Activated CD4-positive, alpha-beta T cell treated with anti-CD3 and anti-CD28 coated beads, Interleukin-2, amount 50 U/mL, for 1 hour (primary cell): ENCODE measurements around the gene RANBP17.
"Not testable (repeated sequence)": the region's sequence is repeated elsewhere in the genome, so short reads cannot be mapped to it uniquely, and the experiment has no call there.

Source experiments
- DNase-seq: peaks from one replicate; pipeline ENCODE4 v3.0.0-alpha.2; 2020

RANBP17 gene

DNA sequence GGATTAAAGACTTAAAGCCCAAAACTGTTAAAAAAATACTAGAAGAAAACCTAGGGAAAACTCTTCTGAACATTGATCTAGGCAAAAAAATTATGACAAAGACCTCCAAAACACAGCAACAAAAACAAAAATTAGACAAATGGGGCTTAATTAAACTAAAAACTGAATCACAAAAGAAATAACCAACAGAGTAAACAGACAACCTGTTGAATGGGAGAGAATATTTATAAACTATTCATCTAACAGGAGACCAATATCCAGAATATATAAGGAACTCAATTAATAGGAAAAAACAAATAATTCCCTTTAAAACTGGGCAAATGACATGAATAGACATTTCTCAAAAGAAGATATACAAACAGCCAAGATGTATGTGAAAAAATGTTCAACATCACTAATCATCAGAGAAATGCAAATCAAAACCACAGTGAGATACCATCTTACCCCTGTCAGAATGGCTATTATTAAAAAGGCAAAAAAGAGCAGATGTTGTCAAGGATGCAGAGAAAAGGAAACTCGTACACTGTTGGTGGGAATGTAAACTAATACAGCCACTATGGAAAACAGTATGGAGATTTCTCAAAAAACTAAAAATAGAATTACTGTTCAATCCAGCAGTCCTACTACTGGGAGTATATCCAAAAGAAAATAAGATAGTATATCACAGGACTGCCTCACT lies 397.1 kb downstream of the RANBP17 start:
- DNase-seq = no peak

DNA sequence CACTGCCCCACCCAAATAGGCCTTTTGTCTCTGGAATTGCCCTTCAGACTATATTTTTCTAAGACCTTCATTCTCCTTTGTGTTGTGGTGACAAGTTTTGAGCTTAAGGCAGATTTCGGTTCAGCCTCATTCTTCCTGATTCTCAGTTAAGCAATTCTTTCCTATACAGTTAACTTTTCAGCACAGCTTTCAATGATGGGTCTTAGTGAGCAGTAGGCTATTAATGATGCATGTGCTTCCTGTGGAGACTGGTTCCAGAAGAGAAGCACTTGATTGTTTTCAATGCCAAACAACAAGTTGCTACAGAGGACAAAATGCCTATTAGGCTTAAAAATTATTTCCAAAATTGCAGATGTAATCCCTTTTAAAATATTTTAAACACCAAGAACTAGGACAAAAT lies 399.5 kb downstream of the RANBP17 start:
- no peak for DNase-seq

GRCh38 chr5:171261904-171262303 lies 400.1 kb downstream of the RANBP17 start:
- no peak for DNase-seq

- DNase-seq = no peak
These were observed 401.4 kb downstream of the RANBP17 start for GRCh38 chr5:171263181-171263580.

GRCh38 chr5:171264843-171265242 lies 403.0 kb downstream of the RANBP17 start:
- DNase-seq = no peak

- no peak for DNase-seq
These were observed 407.1 kb downstream of the RANBP17 start for GRCh38 chr5:171268700-171269620.

GRCh38 chr5:171269717-171270116 lies 407.9 kb downstream of the RANBP17 start:
- DNase-seq = no peak

- no peak for DNase-seq
These were observed 408.3 kb downstream of the RANBP17 start for GRCh38 chr5:171270136-171270535.

GRCh38 chr5:171271798-171272197 lies 410.0 kb downstream of the RANBP17 start:
- DNase-seq = no peak

- no peak for DNase-seq
These were observed 411.5 kb downstream of the RANBP17 start for GRCh38 chr5:171272996-171273970.

- no peak for DNase-seq
These were observed 414.2 kb downstream of the RANBP17 start for GRCh38 chr5:171275841-171276544.

DNA sequence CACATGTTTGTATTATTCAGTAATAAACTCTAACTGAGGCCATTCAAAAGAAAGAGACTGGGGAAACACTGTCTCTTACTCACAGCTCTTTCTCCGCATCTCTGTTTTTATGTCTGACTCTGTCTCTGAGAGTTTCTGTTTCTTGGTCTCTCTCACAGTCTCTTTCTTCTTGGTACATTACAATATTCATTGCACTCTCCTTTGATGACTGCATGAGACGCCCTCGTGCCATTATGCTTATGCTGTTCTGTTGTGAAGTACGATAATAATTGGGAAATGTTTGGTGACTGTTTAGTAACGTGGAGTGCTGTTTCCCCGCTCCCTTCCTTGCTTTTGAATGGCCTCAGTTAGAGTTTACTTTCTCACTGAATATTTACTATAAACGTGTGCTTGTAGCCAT lies 421.9 kb downstream of the RANBP17 start:
- DNase-seq = no peak

DNA sequence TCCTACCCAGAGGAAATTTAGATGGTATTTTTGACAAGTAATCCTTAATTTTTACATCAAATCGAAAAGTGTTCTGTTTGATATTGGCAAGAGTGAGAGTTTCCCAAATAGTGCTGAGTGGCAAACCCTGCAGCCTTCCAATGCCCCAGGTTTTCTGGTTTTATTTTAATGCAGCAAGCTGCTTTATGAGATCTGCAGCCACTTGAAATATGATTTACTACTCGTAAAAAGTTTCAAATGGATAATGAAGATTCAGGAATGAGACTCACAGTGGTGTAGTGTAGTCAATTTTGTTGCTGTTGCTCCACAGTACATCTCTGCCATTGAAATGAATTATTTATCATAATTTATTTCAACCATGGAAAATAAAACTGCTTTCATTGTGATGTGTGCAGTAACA lies 423.6 kb downstream of the RANBP17 start:
- no peak for DNase-seq

GRCh38 chr5:171288066-171288465 lies 426.2 kb downstream of the RANBP17 start:
- no peak for DNase-seq

DNA sequence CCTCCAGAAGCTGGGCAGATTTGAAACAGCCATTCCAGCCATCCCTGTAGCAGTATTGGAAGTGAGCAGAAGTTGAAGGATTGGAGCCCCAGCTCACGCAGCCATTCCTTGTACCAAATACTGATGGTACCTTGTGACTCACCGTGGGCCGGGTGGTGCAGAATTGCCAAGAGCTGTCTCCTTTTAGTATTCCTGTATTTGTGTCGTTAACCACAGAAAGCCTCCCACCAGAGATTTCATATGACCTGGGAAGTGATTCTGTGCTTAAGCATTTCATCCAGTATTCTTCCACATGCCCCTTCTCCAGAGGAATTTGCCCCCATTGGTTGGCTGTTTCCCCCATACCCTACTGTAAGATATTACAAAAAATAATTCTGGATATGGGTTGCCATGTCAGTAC lies 429.6 kb downstream of the RANBP17 start:
- DNase-seq = no peak

DNA sequence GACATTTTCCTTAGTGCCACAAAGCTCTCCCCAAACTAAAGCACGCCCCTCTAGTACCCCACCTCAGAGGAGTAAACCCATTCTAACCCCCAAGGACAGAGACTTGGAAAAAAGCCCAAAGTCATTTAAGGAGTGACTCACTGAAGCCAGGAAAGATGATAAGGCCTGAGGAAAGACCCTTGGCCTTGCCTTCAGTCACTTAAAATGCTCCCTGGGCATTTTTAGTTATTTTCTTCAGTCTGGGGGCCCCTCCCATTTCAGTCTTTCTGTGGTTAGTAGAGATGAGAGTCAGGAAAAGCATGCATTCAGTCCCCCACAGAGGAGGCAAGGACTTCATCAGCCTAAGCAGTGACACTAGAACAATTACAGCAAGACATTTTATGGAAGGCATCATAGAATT lies 433.5 kb downstream of the RANBP17 start:
- no peak for DNase-seq

DNA sequence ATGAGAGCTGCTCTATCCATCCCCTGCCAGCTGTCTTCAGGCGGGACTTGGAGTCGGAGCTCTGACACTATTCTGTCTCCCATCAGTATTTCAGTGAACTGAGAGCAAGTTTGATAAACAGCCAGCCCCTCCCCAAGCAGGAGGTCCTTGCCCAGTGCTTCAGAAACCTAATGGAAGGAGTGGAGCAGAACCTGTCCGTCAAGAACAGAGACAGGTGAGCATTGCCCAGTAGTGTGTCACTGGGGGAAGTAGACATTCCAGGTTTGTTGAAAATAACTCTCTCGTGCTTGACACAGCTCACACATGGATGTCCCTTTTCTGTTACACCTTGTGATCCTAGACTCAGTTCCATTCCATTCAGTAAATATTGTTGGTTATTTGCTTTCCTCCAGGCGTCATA lies 434.0 kb downstream of the RANBP17 start:
- DNase-seq = no peak

- DNase-seq = not testable (repeated sequence)
These were observed 436.1 kb downstream of the RANBP17 start for GRCh38 chr5:171297941-171298340.

DNA sequence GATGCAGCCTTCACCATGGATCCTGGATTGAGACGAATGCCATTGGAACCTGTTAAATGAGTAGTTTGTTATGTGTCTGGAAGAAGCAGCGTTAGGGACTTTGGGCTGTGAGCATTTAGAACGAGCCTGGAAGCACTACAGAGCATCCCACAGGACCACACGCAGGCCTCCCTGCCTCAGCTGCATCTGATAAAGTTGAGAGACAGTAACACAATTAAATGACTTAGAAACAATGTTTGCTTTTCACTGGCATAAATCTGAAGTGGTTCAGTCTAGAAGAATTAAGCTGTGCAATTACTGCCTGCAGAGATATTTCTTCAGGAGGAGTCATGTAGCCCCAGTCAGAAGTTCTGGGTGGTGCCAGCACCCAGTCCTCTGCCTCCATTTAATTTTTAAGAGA lies 437.4 kb downstream of the RANBP17 start:
- DNase-seq = no peak

GRCh38 chr5:171299851-171300250 lies 438.0 kb downstream of the RANBP17 start:
- no peak for DNase-seq

- DNase-seq = no peak
These were observed 438.5 kb downstream of the RANBP17 start for GRCh38 chr5:171300358-171300757.

DNA sequence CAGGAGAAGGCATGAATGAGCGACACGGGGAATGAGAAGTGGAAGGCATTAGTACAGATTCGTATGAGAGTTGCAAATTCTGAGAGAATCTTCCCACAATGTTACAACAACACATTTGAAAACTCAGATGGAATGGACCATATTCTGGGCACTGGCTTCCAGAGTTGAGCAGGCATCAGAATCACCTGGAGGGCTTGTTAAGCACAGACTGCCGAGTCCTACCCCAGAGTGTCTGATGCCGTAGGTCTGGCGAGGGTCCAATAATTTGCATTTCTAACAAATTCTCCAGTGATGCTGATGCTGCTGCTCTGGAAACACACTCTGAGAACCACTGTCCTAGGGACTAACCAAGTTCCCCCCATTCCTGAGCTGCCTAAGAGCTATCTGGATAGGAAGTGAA lies 444.3 kb downstream of the RANBP17 start:
- DNase-seq = no peak
